B cell (primary cell): ENCODE data around the gene SERPINB7.

Experiments used
- CTCF ChIP-seq: fragments of 200-600 bp; IDR thresholded peaks from one replicate; pipeline ENCODE4 v1.8.0; 2022; ENCODE audit warnings: antibody characterized with exemption, mild to moderate bottlenecking
- EZH2 ChIP-seq: IDR thresholded peaks from 2 replicates; pipeline ENCODE4 v1.6.1; 2012; ENCODE audit warnings: borderline replicate concordance, low read depth, mild to moderate bottlenecking, moderate library complexity, low read length; ENCODE audit not compliant: insufficient read depth, poor library complexity, severe bottlenecking

DNA sequence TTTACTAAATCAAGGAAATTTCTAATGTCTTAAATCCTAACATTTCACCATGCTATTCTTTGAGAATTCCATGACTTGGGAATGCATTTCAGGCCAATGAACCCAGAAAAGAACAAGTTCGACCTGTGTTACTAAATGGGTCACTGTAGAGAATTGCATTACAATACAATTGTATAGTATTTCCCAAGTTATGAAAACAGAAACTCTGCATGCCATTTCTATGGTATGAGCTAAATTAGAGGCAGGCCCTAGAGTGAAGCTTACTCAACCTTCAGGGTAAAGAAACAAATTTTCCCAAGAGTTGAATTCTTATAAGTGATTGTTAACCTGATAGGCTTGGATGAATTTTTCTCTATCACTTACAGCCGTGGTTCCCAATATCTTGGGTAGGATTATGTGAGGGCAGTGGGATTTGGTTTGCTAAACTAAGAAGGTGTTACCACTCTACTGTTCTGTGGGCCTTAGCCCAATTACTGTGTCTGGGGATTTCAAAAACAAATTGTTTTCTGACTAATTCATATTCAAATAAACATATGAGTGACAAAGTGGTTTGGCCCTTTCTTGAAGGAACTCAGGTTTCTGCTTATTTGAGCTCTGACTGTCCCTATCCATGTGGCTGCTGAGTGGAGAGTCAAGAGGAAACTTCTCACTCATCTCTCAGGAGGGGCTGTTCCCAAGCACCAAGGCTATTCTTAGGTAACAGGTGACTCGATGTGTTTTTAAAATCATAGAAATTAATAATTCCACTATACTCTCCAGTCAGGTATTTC, 11.2 kb upstream of the SERPINB7 start:
- TF ChIP-seq CTCF (no peak), EZH2 (no peak)
